Osteocyte (in vitro differentiated cells): ENCODE measurements around the gene PPP2R2B. TPM values are rescaled to one million over a fixed set of nuclear protein-coding genes. Genes with fewer than 3 reads are reported as not detected.

Experiments
- DNase-seq: peaks from one replicate; pipeline ENCODE4 v3.0.0; 2021; ENCODE audit warnings: mixed read lengths; ENCODE audit not compliant: unreplicated experiment; ENCODE audit errors: extremely low spot score
- H3K27ac Mint-ChIP-seq: one replicate; pipeline ENCODE4 v1.8.0; 2021; ENCODE audit warnings: mild to moderate bottlenecking, mixed read lengths; ENCODE audit not compliant: unreplicated experiment
- H3K27me3 Mint-ChIP-seq: one replicate; pipeline ENCODE4 v1.8.0; 2021; ENCODE audit warnings: mixed read lengths; ENCODE audit not compliant: unreplicated experiment
- H3K36me3 Mint-ChIP-seq: one replicate; pipeline ENCODE4 v1.8.0; 2021; ENCODE audit warnings: mixed read lengths; ENCODE audit not compliant: unreplicated experiment
- H3K4me1 Mint-ChIP-seq: one replicate; pipeline ENCODE4 v1.8.0; 2021; ENCODE audit warnings: mixed read lengths; ENCODE audit not compliant: unreplicated experiment
- H3K4me3 Mint-ChIP-seq: one replicate; pipeline ENCODE4 v1.8.0; 2021; ENCODE audit warnings: mild to moderate bottlenecking, moderate library complexity, mixed read lengths; ENCODE audit not compliant: unreplicated experiment
- H3K9me3 Mint-ChIP-seq: one replicate; pipeline ENCODE4 v1.8.0; 2021; ENCODE audit warnings: mixed read lengths; ENCODE audit not compliant: unreplicated experiment
- total RNA-seq: library from RNA; stranded (reverse); gene quantifications from 2 replicates; pipeline ENCODE4 v1.2.1, GENCODE V29; 2021
- TF ChIP-seq, protein P1 (sequence below): fragments of 200-600 bp; sonication (generic); IDR thresholded peaks from 2 replicates; pipeline ENCODE4 v1.5.0; 2021; ENCODE audit warnings: antibody characterized with exemption, mild to moderate bottlenecking, moderate library complexity

The PPP2R2B gene
- total RNA-seq, 1 donor from 2014 or later, result not detected

DNA sequence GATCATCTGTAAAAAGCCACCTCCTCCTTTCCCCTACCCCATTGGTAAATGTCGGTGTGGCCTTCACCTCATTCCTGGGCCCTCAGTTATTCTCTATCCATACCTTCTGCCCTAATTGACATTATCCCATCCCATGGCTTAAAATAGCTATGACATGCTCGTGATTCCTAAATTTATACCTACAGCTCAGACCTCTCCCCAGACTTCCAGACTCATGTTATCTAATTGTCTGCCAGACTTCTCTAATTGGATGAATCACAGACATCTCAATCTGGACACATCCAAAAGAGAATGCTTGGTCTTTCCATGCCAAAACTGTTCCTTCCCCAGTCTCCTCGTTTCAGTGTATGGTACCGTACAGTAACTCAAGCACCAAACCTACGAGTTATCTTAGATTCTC lies 249.6 kb downstream of the PPP2R2B start:
- H3K36me3 Mint-ChIP-seq, result no peaks in the 10 kb centered on the region
- DNase-seq, result no peak
- no peak overlapping the region for H3K27ac Mint-ChIP-seq
- H3K27me3 Mint-ChIP-seq, result peaks cover 2% of the 10 kb centered on the region
- H3K4me1 Mint-ChIP-seq, result no peaks in the 10 kb centered on the region
- H3K4me3 Mint-ChIP-seq, result no peak overlapping the region
- TF ChIP-seq, protein P1, sequence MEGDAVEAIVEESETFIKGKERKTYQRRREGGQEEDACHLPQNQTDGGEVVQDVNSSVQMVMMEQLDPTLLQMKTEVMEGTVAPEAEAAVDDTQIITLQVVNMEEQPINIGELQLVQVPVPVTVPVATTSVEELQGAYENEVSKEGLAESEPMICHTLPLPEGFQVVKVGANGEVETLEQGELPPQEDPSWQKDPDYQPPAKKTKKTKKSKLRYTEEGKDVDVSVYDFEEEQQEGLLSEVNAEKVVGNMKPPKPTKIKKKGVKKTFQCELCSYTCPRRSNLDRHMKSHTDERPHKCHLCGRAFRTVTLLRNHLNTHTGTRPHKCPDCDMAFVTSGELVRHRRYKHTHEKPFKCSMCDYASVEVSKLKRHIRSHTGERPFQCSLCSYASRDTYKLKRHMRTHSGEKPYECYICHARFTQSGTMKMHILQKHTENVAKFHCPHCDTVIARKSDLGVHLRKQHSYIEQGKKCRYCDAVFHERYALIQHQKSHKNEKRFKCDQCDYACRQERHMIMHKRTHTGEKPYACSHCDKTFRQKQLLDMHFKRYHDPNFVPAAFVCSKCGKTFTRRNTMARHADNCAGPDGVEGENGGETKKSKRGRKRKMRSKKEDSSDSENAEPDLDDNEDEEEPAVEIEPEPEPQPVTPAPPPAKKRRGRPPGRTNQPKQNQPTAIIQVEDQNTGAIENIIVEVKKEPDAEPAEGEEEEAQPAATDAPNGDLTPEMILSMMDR, result no peak
- H3K9me3 Mint-ChIP-seq, result no peaks in the 10 kb centered on the region

DNA sequence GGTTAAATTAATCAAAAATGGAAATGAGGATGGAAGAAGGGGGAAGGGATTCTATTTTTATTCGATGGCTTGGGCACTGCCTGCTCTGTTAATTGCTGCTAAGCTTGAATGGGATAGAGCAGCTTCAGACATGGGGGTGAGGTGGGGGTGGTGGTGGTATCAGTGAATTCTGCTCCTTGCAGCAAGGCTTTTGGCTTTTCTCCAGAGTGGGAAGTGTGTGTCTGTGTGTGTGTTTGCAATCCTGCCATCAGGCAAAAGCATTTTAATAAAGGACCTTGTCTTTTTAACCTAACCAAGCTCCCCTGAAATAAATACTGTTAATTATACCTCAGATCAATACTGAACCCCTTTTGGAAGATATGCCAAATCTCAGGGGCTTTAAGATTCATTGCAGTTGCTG lies 251.6 kb downstream of the PPP2R2B start:
- no peaks in the 10 kb centered on the region for H3K36me3 Mint-ChIP-seq
- H3K4me3 Mint-ChIP-seq, result no peak overlapping the region
- no peaks in the 10 kb centered on the region for H3K27me3 Mint-ChIP-seq
- no peak for DNase-seq
- TF ChIP-seq, protein P1, result no peak
- H3K9me3 Mint-ChIP-seq, result no peaks in the 10 kb centered on the region
- no peak overlapping the region for H3K27ac Mint-ChIP-seq
- H3K4me1 Mint-ChIP-seq, result no peaks in the 10 kb centered on the region

DNA sequence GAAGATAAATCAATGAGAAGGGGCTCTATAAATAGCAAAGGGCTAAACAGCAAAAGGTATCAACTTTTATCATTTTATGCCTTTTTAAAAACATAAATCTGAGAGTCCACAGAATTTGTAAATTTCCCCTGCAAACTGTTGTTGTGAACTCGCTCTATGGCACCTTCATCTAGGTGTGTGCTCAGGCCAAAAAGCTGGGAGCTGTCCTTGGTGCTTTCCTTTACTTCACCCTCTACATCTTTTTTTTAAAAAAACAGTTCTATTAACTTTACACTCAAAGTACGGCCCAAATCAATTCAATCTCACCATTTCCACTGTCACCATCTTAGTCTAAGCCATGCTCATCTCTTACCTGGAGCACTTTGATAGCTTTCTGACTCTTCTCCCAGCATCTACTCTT lies 254.4 kb downstream of the PPP2R2B start:
- TF ChIP-seq, protein P1, result no peak
- no peaks in the 10 kb centered on the region for H3K27me3 Mint-ChIP-seq
- H3K36me3 Mint-ChIP-seq, result no peaks in the 10 kb centered on the region
- no peak overlapping the region for H3K27ac Mint-ChIP-seq
- H3K4me1 Mint-ChIP-seq, result no peaks in the 10 kb centered on the region
- no peak for DNase-seq
- no peak overlapping the region for H3K4me3 Mint-ChIP-seq
- H3K9me3 Mint-ChIP-seq, result no peaks in the 10 kb centered on the region

DNA sequence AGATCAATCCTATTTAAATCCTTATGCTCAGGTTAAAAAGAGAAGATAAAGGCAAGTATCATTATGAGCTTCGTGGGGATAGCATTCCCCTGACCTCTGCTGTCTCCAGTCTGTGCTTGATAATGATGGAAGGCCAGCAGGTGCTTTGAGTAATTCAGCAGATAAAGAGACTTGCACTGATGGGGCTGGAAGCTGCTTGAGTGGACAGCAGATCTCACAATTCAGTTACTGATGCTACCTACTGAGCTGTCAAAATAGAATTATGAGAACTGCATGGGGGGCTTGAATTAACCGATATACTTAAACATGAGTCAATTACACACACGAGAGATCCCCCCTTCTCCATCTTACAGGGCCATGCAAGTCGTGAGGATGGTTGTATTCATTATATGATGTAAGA lies 254.9 kb downstream of the PPP2R2B start:
- no peaks in the 10 kb centered on the region for H3K9me3 Mint-ChIP-seq
- H3K36me3 Mint-ChIP-seq, result no peaks in the 10 kb centered on the region
- no peaks in the 10 kb centered on the region for H3K4me1 Mint-ChIP-seq
- TF ChIP-seq, protein P1, result no peak
- DNase-seq, result no peak
- H3K27me3 Mint-ChIP-seq, result no peaks in the 10 kb centered on the region
- no peak overlapping the region for H3K27ac Mint-ChIP-seq
- H3K4me3 Mint-ChIP-seq, result no peak overlapping the region

DNA sequence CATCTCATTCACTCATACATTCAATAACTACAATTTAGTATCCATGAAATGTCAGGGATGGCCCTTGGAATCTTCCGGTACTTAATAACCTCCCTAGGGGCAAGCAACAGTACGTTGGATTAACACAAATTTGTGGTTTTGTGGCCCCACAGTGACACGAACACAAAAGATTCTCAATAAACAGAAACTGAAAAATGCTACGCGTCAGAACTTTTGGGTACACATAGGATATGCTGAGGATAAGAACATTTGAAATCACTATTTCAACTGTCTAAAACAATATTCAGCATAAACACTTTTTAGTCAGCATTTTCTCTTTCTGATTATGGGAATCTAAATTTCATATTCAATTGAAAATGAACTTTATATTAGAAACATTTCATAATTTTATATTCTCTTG lies 255.5 kb downstream of the PPP2R2B start:
- Mint-ChIP-seq H3K4me1 (no peaks in the 10 kb centered on the region), H3K9me3 (no peaks in the 10 kb centered on the region), H3K36me3 (no peaks in the 10 kb centered on the region), H3K27me3 (no peaks in the 10 kb centered on the region), H3K27ac (no peak overlapping the region), H3K4me3 (no peak overlapping the region)
- no peak for DNase-seq
- TF ChIP-seq, protein P1, result no peak
